BLaER1 treated with 17β-estradiol and CSF1 and Interleukin-3, amounts not matched to agents 10 nM and 100 nM (cell line): Measurements from ENCODE around the gene KRT15.

Experiments
- H3K27ac ChIP-seq, 11 experiments: shearing (Covaris generic); formaldehyde crosslinking; 2 replicates each; pipeline ENCODE4 v1.8.1; 2022
- H3K27me3 ChIP-seq, 11 experiments: shearing (Covaris generic); formaldehyde crosslinking; 2 replicates each; pipeline ENCODE4 v1.8.1; 2022
- H3K36me3 ChIP-seq, 11 experiments: shearing (Covaris generic); formaldehyde crosslinking; 2 replicates each; pipeline ENCODE4 v1.8.1; 2022
- H3K4me1 ChIP-seq, 10 experiments: shearing (Covaris generic); formaldehyde crosslinking; 2 replicates each; pipeline ENCODE4 v1.8.1; 2022
- H3K4me2 ChIP-seq, 11 experiments: shearing (Covaris generic); formaldehyde crosslinking; 2 replicates each; pipeline ENCODE4 v1.8.1; 2022
- H3K4me3 ChIP-seq, 10 experiments: shearing (Covaris generic); formaldehyde crosslinking; 2 replicates each; pipeline ENCODE4 v1.8.1; 2022
- H3K9ac ChIP-seq, 11 experiments: shearing (Covaris generic); formaldehyde crosslinking; 2 replicates each; pipeline ENCODE4 v1.8.1; 2022
- H3K9me3 ChIP-seq, 11 experiments: shearing (Covaris generic); formaldehyde crosslinking; replicated peaks in 1 of 11; 2 replicates each; pipeline ENCODE4 v1.8.1; 2022
- H4K20me1 ChIP-seq, 11 experiments: shearing (Covaris generic); formaldehyde crosslinking; 2 replicates each; pipeline ENCODE4 v1.8.1; 2022
- Cebpa-rat ChIP-seq, 11 experiments: shearing (Covaris generic); IDR thresholded peaks; 2 replicates each; pipeline ENCODE4 v1.8.1; 2022

The KRT15 gene

DNA sequence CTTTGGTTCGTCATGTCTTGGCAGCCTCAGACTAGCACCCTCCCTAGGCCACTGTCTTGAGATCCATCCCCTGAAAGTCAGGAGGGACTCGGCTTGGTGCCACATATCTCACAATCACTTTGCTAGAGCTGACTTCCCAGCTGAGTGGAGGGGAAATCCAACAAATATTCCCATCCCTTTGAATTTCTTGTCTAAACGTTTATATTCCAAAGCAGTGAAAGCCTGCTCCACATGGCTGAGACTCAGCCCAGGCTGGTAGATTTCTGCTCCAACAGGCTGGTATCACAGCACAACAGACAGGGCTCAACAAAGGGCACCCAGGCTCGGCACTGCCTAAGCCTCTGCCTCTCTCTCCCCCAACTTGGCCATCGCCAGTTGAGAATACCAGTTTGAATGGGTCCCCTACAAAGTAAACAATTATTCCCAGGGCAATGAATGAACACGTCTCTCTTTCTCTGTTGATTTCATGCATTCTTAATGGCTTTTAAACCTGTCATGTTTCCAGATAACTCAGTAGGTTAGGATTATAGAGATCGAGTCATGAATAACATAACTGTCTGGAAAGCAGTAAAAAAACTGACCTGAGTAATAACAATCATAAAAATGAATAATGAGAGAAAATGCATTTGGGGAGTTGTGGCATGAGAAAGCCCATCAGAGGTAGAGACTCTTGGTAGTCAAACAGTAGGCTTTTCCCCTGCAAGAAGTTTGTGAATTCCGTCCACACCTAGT is 14.3 kb downstream of the KRT15 start:
- H3K4me1 ChIP-seq, result peaks cover 9 to 52% (median 34%) of the 10 kb centered on the region in 10 experiments
- H3K4me3 ChIP-seq, result no peak overlapping the region
- no peak for TF ChIP-seq Cebpa-rat (IDR thresholded peaks at IDR 0.05)
- no peaks in the 10 kb centered on the region for H3K9me3 ChIP-seq
- no peaks in the 10 kb centered on the region for H4K20me1 ChIP-seq
- H3K9ac ChIP-seq, result no peak overlapping the region
- H3K4me2 ChIP-seq, result no peak overlapping the region
- H3K27ac ChIP-seq, result no peak overlapping the region
- H3K36me3 ChIP-seq, result no peaks in the 10 kb centered on the region
- no peaks in the 10 kb centered on the region for H3K27me3 ChIP-seq

DNA sequence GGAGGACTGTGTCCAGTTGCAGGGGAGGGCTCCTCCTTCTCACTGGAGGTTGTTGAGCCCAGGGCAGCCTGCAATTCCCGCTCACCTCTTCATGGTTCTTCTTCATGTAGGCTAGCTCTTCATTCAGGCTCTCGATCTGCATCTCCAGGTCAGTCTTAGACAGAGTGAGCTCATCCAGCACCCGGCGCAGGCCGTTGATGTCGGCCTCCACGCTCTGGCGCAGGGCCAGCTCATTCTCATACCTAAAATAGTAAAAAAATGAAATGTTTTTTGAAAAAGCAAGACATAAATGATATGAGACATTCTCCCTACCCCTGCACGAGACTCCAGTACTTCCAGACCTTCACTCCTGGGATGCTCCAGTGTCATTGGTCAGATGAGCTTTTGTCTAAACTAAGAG is 15.5 kb downstream of the KRT15 start:
- TF ChIP-seq Cebpa-rat (IDR thresholded peaks at IDR 0.05), result no peak
- Histone ChIP-seq H3K27me3 (no peaks in the 10 kb centered on the region), H3K36me3 (no peaks in the 10 kb centered on the region), H3K27ac (no peak overlapping the region), H3K9me3 (no peaks in the 10 kb centered on the region), H3K4me2 (no peak overlapping the region), H3K4me3 (no peak overlapping the region), H4K20me1 (no peaks in the 10 kb centered on the region), H3K4me1 (peaks cover 12 to 64% (median 46%) of the 10 kb centered on the region in 10 experiments), H3K9ac (no peak overlapping the region)

DNA sequence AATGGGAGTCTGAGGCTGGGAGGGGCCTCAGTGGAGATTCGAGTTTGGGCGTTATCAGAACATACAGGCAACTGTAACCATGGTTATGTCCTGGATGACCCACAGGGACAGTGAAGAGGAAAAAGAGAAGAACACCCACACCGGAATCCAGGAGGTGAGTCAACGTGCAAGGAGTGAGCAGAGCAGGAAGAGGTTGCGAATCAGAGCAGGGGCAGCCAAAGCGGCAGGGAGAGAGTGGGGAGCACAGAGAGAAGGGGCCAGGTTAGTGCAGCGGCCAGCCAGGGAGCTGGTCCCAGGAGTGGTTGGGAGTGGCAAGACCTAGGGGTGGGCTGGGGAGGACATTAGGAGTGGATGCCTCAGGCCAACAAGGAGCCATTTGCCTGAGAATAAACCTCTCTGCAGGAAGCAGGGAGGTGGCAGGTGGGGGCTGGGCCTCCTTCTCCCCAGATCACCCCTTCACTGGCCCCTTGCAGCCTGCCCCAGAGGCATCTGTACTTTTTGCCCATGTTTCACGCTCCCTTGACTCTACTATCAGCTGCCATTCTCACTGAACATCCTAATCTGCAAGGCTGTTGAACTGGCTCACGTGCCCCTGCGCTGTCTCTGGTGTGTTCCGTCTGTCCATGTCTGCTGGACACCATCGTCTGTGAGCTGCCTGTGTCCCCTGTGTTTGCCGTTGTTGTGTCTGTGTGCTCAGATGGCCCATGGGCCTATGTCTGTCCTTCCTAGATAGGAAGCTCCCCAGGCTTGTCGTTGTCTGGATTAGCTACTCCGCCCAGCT is 18.4 kb downstream of the KRT15 start:
- no peaks in the 10 kb centered on the region for H3K36me3 ChIP-seq
- no peaks in the 10 kb centered on the region for H4K20me1 ChIP-seq
- peak overlapping the region in 2 of 11 experiments; percentile 15 to 33; a peak in 1 of 22 replicates for H3K9ac ChIP-seq
- H3K4me3 ChIP-seq, result no peak overlapping the region
- peak overlapping the region in 5 of 11 experiments; percentile 23 to 83 (median 44); a peak in 9 of 22 replicates for H3K27ac ChIP-seq
- H3K4me1 ChIP-seq, result peaks cover 29 to 68% (median 52%) of the 10 kb centered on the region in 10 experiments
- no peaks in the 10 kb centered on the region for H3K27me3 ChIP-seq
- H3K9me3 ChIP-seq, result 0 out of 22 replicates have a peak, but pooled peaks cover 0 to 5% (median 0%) of the 10 kb centered on the region in 11 experiments
- TF ChIP-seq Cebpa-rat (IDR thresholded peaks at IDR 0.05), result no peak
- peak overlapping the region in 9 of 11 experiments; percentile 0 to 88 (median 70); a peak in 14 of 22 replicates for H3K4me2 ChIP-seq

DNA sequence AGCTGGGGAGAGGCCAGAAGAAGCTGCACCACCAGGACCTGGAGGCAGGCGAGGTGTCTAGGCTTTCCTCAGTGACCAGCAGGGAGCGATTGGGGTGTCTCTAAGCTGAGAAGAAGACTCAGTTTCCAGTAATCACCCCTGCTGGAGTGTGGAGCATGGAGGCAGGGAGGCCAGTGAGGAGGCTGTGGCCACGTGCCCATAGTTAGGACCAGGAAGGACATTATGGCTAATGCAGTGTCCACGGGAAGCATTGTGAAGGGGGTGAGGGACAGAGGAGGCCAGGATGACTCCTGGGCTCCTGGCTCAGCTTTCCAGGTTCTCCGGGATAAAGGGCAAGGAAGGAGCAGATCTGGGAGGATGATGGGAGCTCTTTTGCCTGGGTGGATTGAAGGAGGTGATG is 19.0 kb downstream of the KRT15 start:
- TF ChIP-seq Cebpa-rat (IDR thresholded peaks at IDR 0.05), result no peak
- Histone ChIP-seq H3K4me3 (no peak overlapping the region), H3K9me3 (0 out of 22 replicates have a peak, but pooled peaks cover 0 to 5% (median 0%) of the 10 kb centered on the region in 11 experiments), H4K20me1 (no peaks in the 10 kb centered on the region), H3K27ac (peak overlapping the region in 5 of 11 experiments; percentile 23 to 83 (median 41); a peak in 9 of 22 replicates), H3K9ac (peak overlapping the region in 2 of 11 experiments; percentile 15 to 33; a peak in 2 of 22 replicates), H3K36me3 (no peaks in the 10 kb centered on the region), H3K27me3 (no peaks in the 10 kb centered on the region), H3K4me2 (peak overlapping the region in 9 of 11 experiments; percentile 0 to 88 (median 70); a peak in 13 of 22 replicates), H3K4me1 (peaks cover 29 to 73% (median 52%) of the 10 kb centered on the region in 10 experiments)

DNA sequence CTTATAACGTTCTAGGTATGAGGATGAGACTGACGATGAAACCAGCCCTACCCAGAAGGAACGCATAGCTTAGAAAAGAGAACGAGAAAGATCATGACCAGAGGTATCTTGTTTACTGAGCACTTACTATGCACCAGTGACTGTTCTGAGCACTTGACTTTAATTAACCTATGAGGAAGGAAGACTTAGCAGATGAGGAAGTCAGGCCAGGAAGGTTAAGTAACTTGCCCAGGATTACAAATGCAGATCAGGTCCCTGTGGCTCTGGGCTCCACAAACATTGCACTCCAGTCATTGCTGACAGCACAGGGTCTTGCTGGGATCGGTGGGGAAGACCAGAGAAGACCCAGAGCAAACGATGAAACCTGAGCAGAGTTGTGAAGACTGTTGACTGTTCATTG is 20.4 kb downstream of the KRT15 start:
- peak overlapping the region in 10 of 11 experiments; percentile 28 to 83 (median 68); a peak in 17 of 22 replicates for H3K27ac ChIP-seq
- H3K9me3 ChIP-seq, result 0 out of 22 replicates have a peak, but pooled peaks cover 0 to 5% (median 0%) of the 10 kb centered on the region in 11 experiments
- peaks cover 29 to 78% (median 55%) of the 10 kb centered on the region in 10 experiments for H3K4me1 ChIP-seq
- H3K4me2 ChIP-seq, result peak overlapping the region in 10 of 11 experiments; percentile 65 to 88 (median 76); a peak in 19 of 22 replicates
- peak overlapping the region in 3 of 11 experiments; percentile 21 to 34 (median 28); a peak in 3 of 22 replicates for H3K9ac ChIP-seq
- TF ChIP-seq Cebpa-rat (IDR thresholded peaks at IDR 0.05), result peak in 5 of 11 experiments; percentile 10 to 55 (median 30); a peak in 4 of 22 replicates
- H4K20me1 ChIP-seq, result no peaks in the 10 kb centered on the region
- H3K27me3 ChIP-seq, result no peaks in the 10 kb centered on the region
- no peaks in the 10 kb centered on the region for H3K36me3 ChIP-seq
- peak overlapping the region in 1 of 10 experiments; percentile 12; a peak in 1 of 20 replicates for H3K4me3 ChIP-seq

DNA sequence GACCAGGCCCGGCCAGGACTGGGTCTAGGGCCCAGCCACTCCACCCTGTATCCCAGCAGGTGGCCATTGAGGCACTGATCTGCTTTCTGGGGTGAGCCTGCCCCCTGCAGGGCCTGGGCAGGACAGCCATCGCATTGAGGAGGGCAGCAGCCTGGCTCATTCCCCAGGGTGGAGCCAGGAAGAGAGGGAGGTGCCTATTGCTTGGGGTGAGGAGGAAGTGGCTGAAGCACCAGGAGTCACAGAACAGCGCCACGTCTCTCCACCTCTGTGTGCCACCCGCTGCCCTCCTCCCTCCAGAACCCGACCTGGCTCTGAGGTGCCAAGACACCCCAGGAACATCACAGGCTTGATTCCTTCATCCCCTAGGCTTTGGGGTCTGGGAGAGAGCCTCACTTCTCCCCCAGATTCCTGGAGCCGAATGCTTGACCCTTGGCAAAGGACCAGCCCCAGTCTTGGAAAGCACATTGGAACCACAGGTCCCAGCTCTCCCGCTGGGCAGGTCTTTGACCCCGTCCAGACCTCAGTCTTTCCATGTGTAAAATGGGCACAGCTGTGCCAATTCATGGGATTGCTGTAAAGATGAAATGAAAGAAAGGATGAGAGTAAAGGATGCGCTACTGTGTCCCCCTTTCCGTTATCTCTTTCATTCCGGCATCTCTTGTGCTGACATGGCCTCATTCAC is 21.7 kb downstream of the KRT15 start:
- Histone ChIP-seq H3K9ac (peak overlapping the region in 3 of 11 experiments; percentile 31 to 51 (median 49); a peak in 4 of 22 replicates), H3K27me3 (no peaks in the 10 kb centered on the region), H4K20me1 (no peaks in the 10 kb centered on the region), H3K4me1 (peaks cover 27 to 85% (median 62%) of the 10 kb centered on the region in 10 experiments), H3K27ac (peak overlapping the region; percentile 41 to 83 (median 67); a peak in 19 of 22 replicates), H3K4me2 (peak overlapping the region; percentile 35 to 88 (median 75)), H3K9me3 (0 out of 22 replicates have a peak, but pooled peaks cover 0 to 5% (median 0%) of the 10 kb centered on the region in 11 experiments), H3K4me3 (peak overlapping the region in 1 of 10 experiments; percentile 25; a peak in 2 of 20 replicates), H3K36me3 (no peaks in the 10 kb centered on the region)
- no peak for TF ChIP-seq Cebpa-rat (IDR thresholded peaks at IDR 0.05)

DNA sequence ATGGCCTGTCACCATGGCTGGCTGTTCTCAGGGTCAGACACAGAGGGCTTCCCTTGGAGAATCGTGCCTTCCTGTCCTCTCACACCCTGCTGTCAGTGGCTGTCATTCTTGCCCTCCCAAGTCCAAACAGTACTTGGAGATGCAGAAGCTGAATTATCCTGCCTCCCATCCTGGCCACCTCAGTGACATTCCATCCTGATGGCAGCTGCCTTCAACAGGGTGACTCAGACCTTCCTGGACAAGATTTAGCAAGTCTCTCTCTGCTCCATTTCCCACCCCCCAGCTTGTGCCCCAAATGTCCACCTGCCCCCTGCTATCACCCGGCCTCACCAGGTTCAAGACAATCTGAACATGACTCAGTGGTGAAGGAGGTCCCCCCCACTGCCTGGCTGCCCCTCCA is 24.2 kb downstream of the KRT15 start:
- H3K9ac ChIP-seq, result no peak overlapping the region
- H3K27me3 ChIP-seq, result no peaks in the 10 kb centered on the region
- no peak overlapping the region for H3K4me3 ChIP-seq
- TF ChIP-seq Cebpa-rat (IDR thresholded peaks at IDR 0.05), result no peak
- H4K20me1 ChIP-seq, result no peaks in the 10 kb centered on the region
- peaks cover 24 to 80% (median 53%) of the 10 kb centered on the region in 10 experiments for H3K4me1 ChIP-seq
- peak overlapping the region in 1 of 11 experiments; percentile 3; a peak in 1 of 22 replicates for H3K27ac ChIP-seq
- H3K4me2 ChIP-seq, result peak overlapping the region in 3 of 11 experiments; percentile 0 to 35 (median 23); a peak in 4 of 22 replicates
- H3K36me3 ChIP-seq, result no peaks in the 10 kb centered on the region
- H3K9me3 ChIP-seq, result 0 out of 22 replicates have a peak, but pooled peaks cover 0 to 5% (median 0%) of the 10 kb centered on the region in 11 experiments

DNA sequence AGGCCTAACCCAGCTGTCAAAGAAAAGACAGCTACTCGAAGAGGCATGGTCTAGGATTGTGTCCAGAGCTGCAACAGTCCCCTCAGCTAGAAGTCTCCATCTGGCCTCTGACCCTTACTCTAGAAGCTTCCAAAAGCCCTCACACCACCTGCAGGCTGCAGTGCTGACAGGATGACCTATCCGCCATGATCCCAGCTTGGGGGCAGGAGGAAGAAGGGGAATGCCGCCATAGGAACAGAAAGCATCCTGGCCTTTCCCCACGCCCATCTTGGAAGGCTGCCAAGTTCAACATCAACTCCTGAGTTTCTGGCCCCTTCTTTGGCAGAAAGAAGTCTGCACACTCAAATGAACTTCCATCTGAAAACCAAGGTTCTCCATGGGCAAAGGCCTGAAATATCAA is 25.9 kb downstream of the KRT15 start:
- 0 out of 22 replicates have a peak, but pooled peaks cover 0 to 2% (median 0%) of the 10 kb centered on the region in 11 experiments for H3K9me3 ChIP-seq
- no peaks in the 10 kb centered on the region for H3K27me3 ChIP-seq
- no peak overlapping the region for H3K9ac ChIP-seq
- H3K4me3 ChIP-seq, result no peak overlapping the region
- no peak for TF ChIP-seq Cebpa-rat (IDR thresholded peaks at IDR 0.05)
- peak overlapping the region in 2 of 11 experiments; percentile 40 to 42; a peak in 3 of 22 replicates for H3K27ac ChIP-seq
- H3K4me2 ChIP-seq, result peak overlapping the region in 5 of 11 experiments; percentile 23 to 63 (median 52); a peak in 10 of 22 replicates
- no peaks in the 10 kb centered on the region for H4K20me1 ChIP-seq
- peaks cover 16 to 66% (median 36%) of the 10 kb centered on the region in 10 experiments for H3K4me1 ChIP-seq
- H3K36me3 ChIP-seq, result no peaks in the 10 kb centered on the region
